Suprapubic skin (tissue), 4 donors: ENCODE results near the gene WDR90.

Source experiments
- EP300 ChIP-seq: sonication (generic); formaldehyde crosslinking; IDR thresholded peaks from one replicate; pipeline ENCODE4 v1.6.1; 2017; ENCODE audit warnings: antibody characterized with exemption
- POLR2A ChIP-seq, 2 donors: fragments of 450-650 bp; IDR thresholded peaks; one replicate each; pipeline ENCODE4 v1.6.1; 2017; ENCODE audit warnings: antibody characterized with exemption in 2 of 2, mild to moderate bottlenecking in 2 of 2, moderate library complexity in 2 of 2
- POLR2AphosphoS5 ChIP-seq, 3 donors: sonication (generic); formaldehyde crosslinking; IDR thresholded peaks; one replicate each; pipeline ENCODE4 v1.6.1; 2017; ENCODE audit warnings: antibody characterized with exemption in 3 of 3
- TF ChIP-seq, protein P1 (sequence below), 2 donors: fragments of 200-600 bp in 1 of 2; fragments of 450-650 bp in 1 of 2; sonication (generic) in 1 of 2; IDR thresholded peaks; one replicate each; pipeline ENCODE4 v1.5.1; 2016 to 2019; ENCODE audit warnings: antibody characterized with exemption in 2 of 2, mild to moderate bottlenecking in 1 of 2, moderate library complexity in 1 of 2

DNA sequence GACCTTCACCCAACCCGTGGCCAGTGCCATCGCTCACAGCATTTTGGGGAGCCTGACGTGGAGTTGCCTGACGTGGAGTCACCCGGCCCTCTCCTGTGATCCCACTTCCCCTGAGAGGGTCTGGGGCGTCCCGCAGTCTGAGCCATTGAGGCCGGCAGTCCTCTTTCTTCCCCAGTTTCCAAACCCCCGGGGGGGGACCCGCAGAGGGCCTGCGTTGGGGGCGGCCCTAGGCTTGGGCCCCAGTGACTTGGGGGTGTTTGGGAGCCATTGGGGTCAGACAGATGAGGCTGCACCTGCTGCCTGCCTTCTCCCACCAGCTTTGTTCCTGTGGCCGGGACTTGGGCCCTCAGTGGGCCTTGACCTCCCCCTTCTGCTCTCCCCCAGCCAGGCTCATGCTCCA is 20.5 kb downstream of the WDR90 start:
- TF ChIP-seq, protein P1, sequence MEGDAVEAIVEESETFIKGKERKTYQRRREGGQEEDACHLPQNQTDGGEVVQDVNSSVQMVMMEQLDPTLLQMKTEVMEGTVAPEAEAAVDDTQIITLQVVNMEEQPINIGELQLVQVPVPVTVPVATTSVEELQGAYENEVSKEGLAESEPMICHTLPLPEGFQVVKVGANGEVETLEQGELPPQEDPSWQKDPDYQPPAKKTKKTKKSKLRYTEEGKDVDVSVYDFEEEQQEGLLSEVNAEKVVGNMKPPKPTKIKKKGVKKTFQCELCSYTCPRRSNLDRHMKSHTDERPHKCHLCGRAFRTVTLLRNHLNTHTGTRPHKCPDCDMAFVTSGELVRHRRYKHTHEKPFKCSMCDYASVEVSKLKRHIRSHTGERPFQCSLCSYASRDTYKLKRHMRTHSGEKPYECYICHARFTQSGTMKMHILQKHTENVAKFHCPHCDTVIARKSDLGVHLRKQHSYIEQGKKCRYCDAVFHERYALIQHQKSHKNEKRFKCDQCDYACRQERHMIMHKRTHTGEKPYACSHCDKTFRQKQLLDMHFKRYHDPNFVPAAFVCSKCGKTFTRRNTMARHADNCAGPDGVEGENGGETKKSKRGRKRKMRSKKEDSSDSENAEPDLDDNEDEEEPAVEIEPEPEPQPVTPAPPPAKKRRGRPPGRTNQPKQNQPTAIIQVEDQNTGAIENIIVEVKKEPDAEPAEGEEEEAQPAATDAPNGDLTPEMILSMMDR (IDR thresholded peaks at IDR 0.05): no peak
- TF ChIP-seq POLR2A (IDR thresholded peaks at IDR 0.05) (no peak), EP300 (no peak), POLR2AphosphoS5 (IDR thresholded peaks at IDR 0.05) (no peak)
